NCI-H524 (cell line): Measurements from ENCODE around the gene HNRNPM.
A peak's percentile ranks its signal among the peaks of the same experiment; 100 is the strongest.
"Not testable (repeated sequence)": the region's sequence is repeated elsewhere in the genome, so short reads cannot be mapped to it uniquely, and the experiment has no call there.

ENCODE experiments used
- DNase-seq, 2 experiments: peaks; one replicate each; lab custom pipeline; 2025; lab: John Stamatoyannopoulos, UW

Gene HNRNPM

DNA sequence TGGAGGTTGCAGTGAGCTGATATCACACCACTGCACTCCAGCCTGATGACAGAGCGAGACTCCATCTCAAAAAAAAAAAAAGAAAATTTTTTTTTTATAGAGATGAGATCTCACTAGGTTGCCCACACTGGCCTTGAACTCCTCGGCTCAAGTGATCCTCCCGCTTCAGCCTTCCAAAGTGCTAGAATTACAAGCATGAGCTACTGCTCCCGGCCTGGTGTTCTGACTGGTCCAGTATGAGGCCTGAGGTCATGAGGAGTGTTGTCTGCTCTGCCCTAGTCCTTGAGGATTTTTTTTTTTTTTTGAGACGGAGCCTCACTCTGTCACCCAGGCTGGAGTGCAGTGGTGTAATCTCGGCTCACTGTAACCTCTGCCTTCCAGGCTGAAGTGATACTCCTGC, 19.4 kb upstream of the HNRNPM start:
- DNase-seq, result not testable (repeated sequence)

DNA sequence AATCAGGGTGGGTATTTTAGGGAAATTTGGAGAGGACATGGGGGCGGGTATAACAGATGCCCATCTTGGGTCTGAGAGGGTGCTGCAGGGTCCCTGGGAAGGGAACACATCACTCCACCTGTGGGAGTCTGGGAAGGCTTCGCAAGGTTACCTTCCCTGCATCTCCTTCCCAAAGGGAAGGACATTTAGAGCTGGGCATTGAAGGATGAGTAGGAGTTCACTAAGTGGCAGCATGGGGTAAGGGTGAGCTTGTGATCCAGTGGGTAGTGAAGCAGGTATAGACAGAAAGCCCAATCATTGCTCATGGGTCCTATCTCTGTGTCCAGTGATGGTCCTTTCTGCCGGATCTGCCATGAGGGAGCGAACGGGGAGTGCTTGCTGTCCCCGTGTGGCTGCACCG, 18.5 kb upstream of the HNRNPM start:
- DNase-seq, result no peak

DNA sequence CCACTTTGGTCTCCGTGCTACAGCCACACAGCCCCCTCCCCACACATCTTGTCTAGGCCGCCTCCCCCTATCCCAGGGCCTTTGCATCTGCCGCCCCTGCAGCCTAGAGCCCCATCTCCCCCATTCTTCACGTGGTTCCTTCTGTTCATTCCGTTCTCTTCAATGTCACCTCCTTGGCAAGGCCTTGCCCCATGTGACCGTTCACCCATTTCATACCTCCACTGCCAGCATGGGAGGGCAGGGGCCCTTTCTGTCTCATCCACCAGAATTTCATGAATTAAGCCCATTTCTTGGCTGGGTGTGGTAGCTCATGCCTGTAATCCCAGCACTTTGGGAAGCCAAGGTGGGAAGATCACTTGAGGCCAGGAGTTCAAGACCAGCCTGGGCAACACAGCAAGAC, 15.7 kb upstream of the HNRNPM start:
- no peak for DNase-seq

DNA sequence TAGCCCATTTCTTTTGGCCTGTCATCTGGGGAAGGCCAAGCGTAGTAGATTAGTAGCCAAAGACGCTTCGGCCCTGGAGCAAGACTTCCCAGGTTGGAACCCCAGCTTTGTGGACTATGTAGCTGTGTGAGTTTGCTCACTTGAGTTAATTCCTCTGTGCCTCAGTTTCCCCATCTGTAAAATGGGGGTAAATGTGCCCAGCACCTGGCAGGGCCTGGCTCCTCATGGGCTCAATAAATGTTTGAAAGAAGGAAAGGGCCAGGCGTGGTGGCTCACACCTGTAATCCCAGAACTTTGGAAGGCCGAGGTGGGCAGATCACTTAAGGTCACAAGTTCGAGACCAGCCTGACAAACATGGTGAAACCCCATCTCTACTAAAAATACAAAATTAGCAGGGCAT, 14.9 kb upstream of the HNRNPM start:
- DNase-seq, result no peak

DNA sequence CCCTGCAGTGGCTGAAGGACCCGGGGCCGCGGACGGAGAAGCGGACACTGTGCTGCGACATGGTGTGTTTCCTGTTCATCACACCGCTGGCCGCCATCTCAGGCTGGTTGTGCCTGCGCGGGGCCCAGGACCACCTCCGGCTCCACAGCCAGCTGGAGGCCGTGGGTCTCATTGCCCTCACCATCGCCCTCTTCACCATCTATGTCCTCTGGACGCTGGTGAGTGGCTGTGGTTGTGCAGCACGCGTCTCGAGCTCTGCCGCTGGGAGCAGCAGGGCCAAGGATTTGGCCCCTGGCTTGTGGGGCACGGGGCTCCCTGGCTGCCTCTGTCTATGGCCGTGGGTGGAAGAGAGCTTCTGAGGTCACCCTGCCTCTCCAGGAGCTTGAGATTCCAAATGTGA, 14.1 kb upstream of the HNRNPM start:
- no peak for DNase-seq

DNA sequence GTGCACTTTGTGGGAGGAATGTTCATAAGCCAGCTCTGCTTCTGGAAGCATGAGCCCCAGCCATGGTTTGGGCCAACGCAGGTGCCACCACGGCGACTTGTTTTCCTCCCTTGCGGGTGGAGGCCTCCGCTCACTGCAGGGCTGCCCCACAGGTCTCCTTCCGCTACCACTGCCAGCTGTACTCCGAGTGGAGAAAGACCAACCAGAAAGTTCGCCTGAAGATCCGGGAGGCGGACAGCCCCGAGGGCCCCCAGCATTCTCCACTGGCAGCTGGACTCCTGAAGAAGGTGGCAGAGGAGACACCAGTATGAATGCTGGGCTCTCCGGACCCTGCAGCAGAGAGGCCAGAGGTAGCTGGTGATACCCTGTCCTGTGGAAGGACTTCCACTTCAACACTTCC, 6.5 kb upstream of the HNRNPM start:
- no peak for DNase-seq

DNA sequence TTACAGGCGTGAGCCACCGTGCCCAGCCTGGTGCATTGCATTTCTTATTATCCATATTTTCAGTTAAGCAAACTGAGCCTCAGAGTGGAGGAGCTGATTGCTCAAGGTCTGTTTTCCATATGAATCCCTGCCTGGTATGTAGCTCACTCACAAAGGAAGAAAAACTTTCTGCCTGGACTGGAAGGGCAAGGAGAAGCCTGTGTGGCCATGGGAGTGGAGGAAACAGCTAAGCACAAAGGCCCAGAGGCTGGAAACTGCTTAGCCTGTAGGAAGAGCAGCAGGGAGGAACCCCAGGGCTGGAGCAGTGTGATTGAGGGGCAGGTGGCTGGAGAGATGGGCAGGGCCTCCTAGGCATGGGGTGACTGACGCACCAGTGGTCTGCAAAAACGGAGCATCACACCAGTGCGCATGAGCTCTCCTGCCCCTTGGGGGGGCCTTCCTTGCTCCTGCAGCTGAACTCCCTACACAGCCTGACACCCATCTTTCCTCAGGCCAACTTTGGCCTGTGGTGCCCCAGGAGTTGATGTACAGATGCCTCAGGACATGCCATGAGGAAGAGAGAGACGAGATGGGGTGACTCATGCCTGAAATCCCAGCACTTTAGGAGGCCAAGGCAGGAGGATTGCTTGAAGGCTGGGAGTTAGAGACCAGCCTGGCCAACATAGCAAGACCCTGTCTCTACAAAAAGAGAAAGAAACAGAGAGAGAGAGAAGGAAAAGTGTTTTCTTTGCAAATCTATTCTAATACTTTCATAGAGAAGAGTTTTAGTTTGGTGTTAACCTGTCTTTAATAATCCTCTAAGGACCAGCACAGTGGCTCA, 2.8 kb upstream of the HNRNPM start:
- no peak for DNase-seq

DNA sequence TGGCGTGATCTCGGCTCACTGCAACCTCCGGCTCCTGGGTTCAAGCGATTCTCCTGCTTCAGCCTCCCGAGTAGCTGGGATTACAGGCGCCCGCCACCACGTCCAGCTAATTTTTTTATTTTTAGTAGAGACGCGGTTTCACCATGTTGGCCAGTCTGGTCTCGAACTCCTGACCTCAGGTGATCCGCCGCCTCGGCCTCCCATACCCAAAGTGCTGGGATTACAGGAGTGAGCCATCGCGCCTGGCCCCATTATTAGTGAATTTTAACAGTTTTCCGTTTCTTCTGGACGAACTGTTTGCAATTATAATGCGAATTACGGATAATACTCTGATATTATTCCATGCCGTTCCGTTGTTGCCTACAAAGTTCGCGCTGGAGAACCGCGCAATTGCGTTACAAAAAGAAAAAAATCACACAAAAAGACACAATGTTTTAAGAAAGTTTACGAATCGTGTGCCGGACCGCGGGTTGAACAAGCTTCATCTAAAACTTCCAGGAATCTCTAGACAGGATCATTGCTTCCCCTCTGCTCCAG, 567 bp upstream of the HNRNPM start:
- not testable (repeated sequence) for DNase-seq

DNA sequence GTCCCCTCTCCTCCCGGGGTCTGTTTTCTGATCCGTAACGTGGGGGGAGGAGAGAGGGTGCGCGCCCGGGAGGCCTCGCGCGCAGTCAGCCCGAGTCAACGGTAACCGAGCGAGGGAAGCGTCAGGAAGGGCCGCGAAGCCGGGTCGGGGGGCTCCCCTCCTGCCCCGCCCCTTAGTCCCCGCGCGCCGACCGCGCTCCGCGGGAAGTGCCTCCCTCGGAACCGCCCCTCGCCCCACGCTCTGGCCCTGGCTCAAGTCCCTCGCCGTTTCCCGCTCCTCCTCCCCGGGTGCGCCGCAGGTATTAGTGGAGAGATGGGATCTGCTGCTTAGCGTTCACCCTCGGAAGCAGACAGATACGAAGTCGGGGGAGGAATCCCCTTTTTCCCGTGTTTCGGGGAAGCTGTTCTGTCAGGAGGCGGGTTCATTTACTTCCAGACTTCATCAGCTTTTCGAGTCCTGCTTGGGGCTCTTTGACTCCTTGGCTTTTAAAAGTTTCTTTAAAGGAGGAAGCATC, 770 bp downstream of the HNRNPM start:
- peak; percentile 18 to 32 for DNase-seq

DNA sequence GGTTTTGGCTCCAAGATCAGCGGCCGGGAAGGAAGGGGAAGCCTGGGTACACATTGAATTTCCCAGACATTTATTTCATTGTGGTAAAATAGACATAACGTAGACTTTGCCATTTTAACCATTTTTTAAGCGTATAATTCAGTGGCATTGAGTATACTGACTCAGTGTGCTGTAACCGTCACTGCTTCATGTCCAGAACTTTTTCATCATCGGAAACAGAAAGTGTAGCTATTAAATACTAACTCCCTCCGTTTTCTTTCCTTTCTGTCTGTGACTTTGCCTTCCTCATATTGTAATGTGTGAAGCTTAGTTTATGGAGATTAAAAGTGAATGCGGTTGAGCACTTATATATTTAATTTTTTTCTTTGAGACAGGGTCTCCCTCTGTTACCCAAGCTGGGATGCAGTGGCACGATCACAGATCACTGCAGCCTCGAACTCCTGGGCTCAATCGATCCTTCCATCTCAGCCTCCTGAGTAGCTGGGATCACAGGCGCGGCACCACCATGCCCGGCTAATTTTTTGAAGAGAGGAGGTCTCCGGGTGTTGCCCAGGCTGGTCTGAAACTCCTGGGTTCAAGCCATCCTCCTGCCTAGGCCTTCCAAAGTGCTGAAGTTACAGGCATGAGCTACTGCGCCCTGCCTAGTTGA, 1.4 kb downstream of the HNRNPM start:
- no peak for DNase-seq

DNA sequence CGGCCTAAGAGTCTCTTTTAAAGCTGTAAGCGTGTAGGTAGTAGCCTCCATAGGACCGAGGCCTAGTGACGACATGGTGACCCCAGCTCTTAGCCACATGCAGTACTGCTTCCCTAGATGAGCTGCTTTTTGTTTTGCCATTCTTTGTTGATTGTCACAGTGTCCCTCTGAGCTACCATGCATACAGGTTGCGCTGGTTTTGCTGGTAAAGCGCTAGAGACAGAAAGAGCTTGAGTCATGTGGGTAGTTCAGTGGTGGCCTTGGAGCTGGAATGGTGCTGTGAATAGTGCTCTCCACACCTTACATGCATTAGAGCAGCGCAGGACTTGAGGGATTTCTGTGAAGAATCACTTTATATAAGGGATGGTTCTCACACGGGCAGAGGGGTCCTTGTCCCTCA, 5.1 kb downstream of the HNRNPM start:
- no peak for DNase-seq

DNA sequence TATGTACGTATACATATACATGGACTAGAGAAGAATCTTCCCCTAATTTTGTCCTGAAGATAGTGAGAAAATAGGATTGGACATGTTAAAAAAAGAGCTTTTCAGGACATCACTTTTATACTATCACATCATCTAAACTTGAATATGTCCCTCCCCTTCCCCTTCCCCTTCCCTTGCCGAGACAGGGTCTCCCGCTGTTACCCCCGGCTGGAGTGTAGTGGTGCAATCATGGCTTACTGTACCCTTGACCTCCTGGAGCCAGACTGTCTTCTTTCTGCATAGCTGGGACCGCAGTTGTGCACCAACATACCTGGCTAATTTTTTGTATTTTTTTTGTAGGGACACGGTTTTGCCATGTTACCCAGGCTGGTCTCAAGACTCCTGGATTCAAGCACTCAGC, 6.6 kb downstream of the HNRNPM start:
- DNase-seq, result no peak

DNA sequence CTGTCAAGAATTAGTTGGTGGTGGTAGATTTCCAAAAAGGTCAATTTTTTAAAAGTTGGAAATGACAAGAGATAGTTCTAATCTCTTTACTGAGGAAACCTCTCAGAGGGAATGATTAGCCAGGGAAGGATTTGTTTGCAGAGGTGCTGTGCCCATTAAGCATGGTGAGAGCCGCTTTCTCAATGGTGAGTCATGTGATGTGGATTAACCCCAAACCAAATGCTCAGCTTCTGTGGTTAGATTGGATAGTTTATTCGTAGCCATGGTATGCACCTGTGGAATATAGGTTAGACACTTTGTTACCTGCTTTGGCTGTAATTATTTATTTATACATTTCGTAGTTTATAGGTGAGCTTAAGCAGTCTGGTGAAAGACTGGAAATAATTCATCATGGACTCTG, 7.1 kb downstream of the HNRNPM start:
- DNase-seq, result peak; percentile 17 to 66

DNA sequence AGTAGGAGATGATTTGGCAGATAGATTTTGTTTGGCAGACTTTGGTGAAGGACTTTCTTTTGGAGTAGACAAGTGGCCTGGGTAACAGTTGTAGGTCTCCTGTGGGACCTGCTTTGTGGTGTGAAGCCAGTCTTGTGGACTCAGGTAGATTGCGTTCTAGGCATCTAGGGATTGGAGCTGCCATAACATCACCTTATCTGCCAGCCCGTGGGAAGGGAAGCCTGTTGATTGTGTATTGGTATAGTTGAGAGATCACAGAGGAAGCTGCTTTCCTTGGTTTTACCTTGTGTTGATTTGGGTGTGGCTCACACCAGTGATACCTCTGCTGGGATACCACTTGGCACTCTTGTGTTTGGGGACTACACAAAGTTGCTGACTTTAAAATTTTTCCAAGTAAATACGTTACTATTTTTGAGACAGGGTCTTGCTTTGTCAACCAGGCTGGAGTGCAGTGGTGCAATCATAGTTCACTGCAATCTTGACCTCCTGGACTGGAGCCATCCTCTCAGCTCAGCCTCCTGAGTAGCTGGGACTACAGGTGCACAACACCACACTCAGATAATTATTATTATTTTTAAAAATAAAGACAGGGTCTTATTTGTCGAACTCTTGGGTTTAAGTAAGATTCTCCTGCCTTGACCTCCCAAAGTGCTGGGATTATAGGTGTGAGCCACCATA, 7.8 kb downstream of the HNRNPM start:
- DNase-seq, result no peak

DNA sequence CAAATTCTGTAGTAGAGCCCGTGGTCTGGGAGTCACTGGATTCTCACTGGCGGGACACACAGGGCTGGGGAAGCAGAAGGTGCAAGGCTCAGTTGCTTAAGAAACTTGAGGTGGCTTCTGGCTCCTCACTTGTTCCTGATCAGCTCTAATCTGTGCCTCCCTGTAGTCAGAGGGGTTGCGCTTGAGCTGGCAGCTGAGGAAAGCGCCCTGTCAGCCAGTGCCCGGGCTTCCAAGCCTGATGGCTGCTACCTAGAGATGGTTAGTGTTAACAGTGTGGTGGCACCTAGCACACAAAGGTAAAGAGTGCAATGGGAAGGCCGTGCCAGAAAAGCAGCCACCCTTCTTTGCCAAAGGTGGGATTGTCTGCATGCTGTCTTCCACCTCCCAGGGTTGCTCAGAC, 8.8 kb downstream of the HNRNPM start:
- DNase-seq, result no peak

DNA sequence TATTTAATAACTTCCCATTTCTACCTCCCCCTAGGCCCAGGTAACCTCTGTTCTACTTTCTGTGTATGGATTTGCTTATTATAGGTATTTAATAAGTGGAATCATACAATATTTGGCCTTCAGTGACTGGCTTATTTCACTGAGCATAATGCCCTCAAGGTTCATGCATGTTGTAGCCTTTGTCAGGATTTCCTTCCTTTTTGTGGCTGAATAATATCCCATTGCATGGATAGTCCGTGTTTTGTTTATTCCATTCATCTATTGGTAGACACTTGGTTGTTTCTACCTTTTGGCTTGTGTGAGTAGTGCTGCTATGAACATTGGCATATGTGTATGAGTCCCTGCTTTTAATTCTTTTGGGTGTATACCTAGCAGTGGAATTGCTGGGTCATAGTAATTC, 9.4 kb downstream of the HNRNPM start:
- DNase-seq, result no peak

DNA sequence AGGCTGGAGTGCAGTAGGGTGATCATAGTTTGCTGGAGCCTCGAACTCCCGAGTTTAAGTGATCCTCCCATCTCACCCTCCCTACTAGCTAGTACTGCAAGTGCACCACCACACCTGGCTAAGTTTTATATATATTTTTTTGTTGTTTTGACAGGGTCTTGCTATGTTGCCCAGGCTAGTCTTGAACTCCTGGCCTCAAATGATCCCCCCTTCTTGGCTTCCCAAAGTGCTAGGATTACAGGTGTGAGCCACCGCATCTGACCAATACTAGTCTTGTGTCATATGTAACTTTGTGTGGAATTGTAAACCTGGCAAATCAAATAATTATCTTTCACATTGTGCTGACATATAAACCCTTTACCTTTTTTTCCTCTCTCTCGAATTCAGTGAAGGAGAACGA, 10.2 kb downstream of the HNRNPM start:
- DNase-seq, result no peak

DNA sequence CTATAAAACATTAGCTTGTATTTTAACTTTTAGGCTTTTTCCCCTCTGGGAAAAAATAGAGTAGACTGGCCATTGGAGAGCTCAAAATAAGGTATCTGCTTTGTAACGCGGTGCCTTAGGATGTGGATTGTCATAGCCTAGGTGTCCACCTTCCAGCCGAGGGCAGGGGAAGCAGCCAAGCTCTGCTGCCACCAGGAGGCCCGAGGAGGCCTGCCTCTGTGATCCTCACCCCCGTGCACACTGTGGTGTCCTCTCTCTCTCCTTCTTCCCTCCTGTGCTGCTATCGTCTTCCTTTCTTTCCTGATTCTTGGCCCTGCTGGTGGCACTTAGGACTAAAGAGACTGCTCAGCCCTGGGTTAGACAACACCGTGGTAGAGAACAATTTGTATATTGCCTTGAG, 11.3 kb downstream of the HNRNPM start:
- DNase-seq, result no peak

DNA sequence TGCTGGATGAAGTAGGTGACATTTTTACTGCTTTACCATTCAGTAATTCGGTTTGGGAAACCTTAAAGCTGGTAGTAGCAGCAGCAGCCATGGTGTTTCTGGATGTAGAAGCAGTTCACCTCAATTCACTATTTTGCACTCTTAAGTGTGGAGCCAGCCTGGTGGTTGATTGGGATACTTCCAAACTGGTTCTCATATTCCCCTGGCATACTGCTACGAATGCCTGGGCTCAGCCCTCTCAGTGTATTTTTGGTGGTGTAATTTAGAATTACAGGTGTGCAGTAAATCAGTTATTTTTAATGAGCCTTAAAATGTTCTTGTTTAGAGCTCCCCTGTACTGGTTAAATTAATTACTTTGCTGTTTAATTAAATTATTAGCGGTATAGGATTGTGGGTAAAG, 12.4 kb downstream of the HNRNPM start:
- no peak for DNase-seq

DNA sequence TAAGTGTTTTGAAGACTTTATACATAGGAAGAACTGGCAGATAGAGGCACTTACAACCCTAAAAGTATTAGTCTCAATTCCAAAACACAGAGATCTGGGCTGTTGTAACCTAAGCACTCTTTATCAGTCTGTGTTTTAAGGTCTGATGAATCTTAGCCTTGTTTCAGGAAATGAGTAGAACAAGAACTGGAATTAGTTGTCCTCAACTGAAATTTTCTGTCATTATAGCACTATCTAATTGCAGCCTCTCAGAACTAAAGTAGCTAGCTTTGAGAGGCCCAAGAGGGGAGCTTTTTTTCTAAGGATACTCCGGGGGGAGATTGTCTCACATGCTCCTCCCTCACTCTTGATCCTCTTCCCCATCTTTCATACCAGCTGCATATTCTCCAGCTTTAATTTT, 13.1 kb downstream of the HNRNPM start:
- DNase-seq, result no peak

DNA sequence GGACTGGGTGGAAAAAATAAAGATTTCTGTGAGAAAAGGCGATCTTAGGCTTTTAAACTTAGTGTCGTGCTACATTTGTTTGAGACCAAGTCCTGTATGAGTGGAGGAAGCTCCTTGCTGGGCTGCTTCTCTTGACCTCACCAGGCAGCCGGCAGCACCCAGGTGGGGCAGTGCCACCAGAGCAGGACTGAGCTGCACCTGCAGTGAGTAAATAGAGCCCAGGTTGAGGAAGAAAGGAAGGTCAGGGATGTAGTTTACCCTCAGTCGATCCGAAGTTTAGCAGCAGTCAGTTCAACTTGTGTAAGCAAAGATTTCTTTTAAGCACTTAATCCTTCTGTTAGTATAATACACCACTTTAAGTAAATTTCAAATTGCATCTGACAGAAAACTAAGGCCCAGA, 13.6 kb downstream of the HNRNPM start:
- DNase-seq, result no peak

DNA sequence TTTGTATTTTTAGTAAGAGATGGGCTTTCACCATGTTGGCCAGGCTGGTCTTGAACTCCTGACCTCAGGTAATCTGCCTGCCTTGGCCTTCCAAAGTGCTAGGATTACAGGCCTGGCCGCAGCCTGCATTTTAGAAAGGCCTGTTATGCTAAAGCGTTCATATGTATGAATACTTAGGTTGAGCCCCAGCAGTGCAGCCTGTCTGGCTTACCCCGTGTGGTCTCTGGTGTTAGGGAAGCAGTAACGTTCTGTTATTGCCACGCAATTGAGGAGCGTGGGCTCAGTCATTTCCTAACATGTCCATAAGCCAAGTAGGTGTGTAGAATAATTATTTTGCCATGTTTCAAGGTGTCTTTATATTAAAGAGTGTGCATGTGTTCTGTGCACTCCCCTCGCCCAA, 14.3 kb downstream of the HNRNPM start:
- DNase-seq, result no peak
